Left cardiac atrium (tissue), 4 donors: ENCODE results near the gene MTERF4. TPM values are rescaled to one million over a fixed set of nuclear protein-coding genes. Genes with fewer than 3 reads are reported as not detected.
A peak's percentile ranks its signal among the peaks of the same experiment; 100 is the strongest.

Source experiments
- ATAC-seq, 2 donors: fragments of 200-7000 bp; cut with Tn5 transposase; one replicate each; pipeline ENCODE4 v1.9.1; 2020; ENCODE audit warnings: mild to moderate bottlenecking in 2 of 2, moderate library complexity in 2 of 2
- DNase-seq: peaks from one replicate; pipeline ENCODE4 v3.0.0-alpha.2; 2020
- intact Hi-C, 2 donors: fragments of 100-400 bp; cut with DNase I; formaldehyde crosslinking; loops; one replicate each; pipeline versions ENCODE4 v1.14.1 to v1.15.1; 2022 to 2023
- total RNA-seq, 2 donors: library from RNA; stranded (reverse); fragmentation: NEBNext Ultra II Directional; extraction: Animal tissue kit (Norgen Biotek cat#: 25700); gene quantifications; one replicate each; pipeline ENCODE4 v1.2.1, GENCODE V29; 2021
- donor health status: DM: no; HTN: yes; CAD: no.
- donor health status: DM: no; HTN: yes; CAD: no; lungs with severe emphysema.
- donor health status: DM: yes; HTN: yes; CAD: no.
- donor health status: Dilated cardiomyopathy.

MTERF4 gene
- total RNA-seq, 2 donors from 2014 or later: 19.1 to 21.7 TPM

- DNase-seq: no peak
- intact Hi-C loops: loop anchor here in 1 of 2 donors (10.0 kb wide), 1 partner anchor 220 kb away; no protein-coding TSS in a partner anchor
- ATAC-seq: no peak
Observed at GRCh38 chr2:241074901-241075540, 27.1 kb downstream of the MTERF4 start.

DNA sequence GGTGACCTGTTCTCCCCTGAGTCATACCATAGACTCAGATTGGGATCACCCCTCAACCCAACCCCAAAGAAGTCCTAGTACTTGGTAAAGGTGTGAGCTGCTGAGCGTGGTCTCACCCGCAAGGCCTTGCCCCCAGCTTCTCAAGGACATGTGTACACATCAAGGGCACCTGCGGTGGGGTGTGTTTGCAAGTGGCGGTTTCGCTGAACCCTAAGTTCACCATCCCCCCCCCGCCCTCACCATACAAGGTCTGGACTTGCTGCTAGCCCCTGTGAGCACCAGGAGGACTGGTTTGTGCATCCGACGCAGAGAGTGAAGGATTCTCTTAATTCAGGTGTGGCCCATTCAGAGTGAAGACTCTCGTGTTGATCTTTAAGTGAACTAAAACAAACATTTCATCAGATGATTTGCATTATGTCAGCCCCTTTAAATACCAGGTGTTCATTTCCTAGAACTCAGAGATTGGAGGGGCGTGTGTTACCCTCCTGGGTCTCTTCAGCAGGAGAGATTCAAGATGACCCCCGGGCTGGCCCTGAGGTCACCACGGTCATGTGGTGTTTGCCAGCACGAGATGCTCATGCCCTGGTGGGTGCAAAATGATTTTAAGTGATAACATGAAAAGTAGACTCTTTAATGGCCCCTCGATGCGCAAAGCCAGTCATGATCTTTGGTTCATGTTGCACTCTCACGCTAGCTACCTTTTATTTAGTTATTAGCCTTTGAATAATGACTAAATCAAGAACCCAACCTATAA, 27.8 kb downstream of the MTERF4 start:
- DNase-seq: no peak
- no peak for ATAC-seq
- intact Hi-C loops: loop anchor here in 1 of 2 donors (10.0 kb wide), 1 partner anchor 219 kb away; no protein-coding TSS in a partner anchor

DNA sequence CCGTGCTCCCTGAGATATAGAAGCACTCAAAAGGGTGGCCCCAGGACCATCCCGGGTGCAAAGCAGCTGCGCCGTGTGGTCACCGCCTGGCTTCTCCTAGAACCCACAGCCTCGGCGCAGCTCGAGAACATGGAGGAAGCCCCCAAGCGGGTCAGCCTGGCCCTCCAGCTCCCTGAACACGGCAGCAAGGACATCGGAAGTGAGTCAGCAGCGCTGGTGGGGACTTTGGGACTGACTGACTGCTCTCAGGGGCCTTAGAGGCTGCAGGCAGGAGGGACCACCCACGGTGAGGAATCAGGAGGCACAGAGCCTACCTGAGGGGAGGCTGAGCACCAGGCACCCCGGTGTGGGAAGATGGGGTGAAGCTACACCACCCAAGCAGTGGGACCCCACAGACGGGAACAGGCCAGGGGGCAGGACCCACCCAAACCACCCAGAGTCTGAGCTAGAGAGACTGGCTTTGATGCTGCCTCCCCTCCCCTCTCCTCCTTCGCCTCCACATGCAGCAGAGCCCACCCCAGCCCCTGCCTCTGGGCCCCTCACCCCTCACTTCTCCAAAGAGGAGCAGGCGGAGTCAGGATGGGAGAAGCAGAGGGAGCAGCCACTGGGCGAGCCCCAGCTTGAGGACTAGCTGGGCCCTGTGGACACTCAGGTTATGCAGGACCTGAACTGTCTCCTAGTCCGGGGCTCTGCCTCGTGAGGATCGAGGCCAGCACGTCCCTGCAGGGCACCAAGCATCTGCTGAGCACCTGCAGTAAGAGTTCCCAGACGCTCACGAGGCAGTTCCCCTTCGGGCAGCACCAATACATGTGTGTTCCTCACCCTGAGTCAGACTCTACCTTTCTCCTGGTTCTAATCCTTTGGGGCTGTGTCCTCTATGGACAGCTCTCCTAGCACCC, 28.7 kb downstream of the MTERF4 start:
- intact Hi-C loops: loop anchor here in 1 of 2 donors (10.0 kb wide), 1 partner anchor 219 kb away; no protein-coding TSS in a partner anchor
- DNase-seq (no peak), ATAC-seq (no peak)

- intact Hi-C loops: loop anchor here in 1 of 2 donors (10.0 kb wide), 1 partner anchor 218 kb away; no protein-coding TSS in a partner anchor
- no peak for DNase-seq
- ATAC-seq: no peak
Observed at GRCh38 chr2:241072553-241073165, 29.4 kb downstream of the MTERF4 start.

- intact Hi-C loops: loop anchor here in 1 of 2 donors (10.0 kb wide), 1 partner anchor 217 kb away; no protein-coding TSS in a partner anchor
- no peak for DNase-seq
- ATAC-seq: no peak
Observed at GRCh38 chr2:241072151-241072550, 29.9 kb downstream of the MTERF4 start.

GRCh38 chr2:241071677-241072111, 30.4 kb downstream of the MTERF4 start:
- intact Hi-C loops: loop anchor here in 1 of 2 donors (10.0 kb wide), 1 partner anchor 217 kb away; no protein-coding TSS in a partner anchor
- DNase-seq: no peak
- no peak for ATAC-seq

GRCh38 chr2:241070811-241071676, 31.0 kb downstream of the MTERF4 start:
- ATAC-seq: no peak
- peak; percentile 13 for DNase-seq
- intact Hi-C loops: loop anchor here in 1 of 2 donors (10.0 kb wide), 1 partner anchor 216 kb away; no protein-coding TSS in a partner anchor

GRCh38 chr2:241070361-241070760, 31.7 kb downstream of the MTERF4 start:
- intact Hi-C loops: loop anchor here in 1 of 2 donors (10.0 kb wide), 1 partner anchor 216 kb away; no protein-coding TSS in a partner anchor
- no peak for ATAC-seq
- peak; percentile 5 for DNase-seq

GRCh38 chr2:241069821-241070281, 32.2 kb downstream of the MTERF4 start:
- intact Hi-C loops: loop anchor here in 1 of 2 donors (10.0 kb wide), 1 partner anchor 215 kb away; no protein-coding TSS in a partner anchor
- DNase-seq (peak; percentile 14), ATAC-seq (no peak)

- no peak for ATAC-seq
- intact Hi-C loops: no loop called here
- DNase-seq: peak; percentile 15
Observed at GRCh38 chr2:241068942-241069810, 32.9 kb downstream of the MTERF4 start.

- no peak for DNase-seq
- intact Hi-C loops: no loop called here
Observed at GRCh38 chr2:241068136-241068941, 33.7 kb downstream of the MTERF4 start.

GRCh38 chr2:241067501-241068135, 34.5 kb downstream of the MTERF4 start:
- DNase-seq (no peak), ATAC-seq (no peak)
- intact Hi-C loops: no loop called here

More at GRCh38 chr2:241068136-241068941, 33.7 kb downstream of the MTERF4 start:
- no peak for ATAC-seq

GRCh38 chr2:241066893-241067341, 35.2 kb downstream of the MTERF4 start:
- DNase-seq: no peak

GRCh38 chr2:241066171-241066892, 35.8 kb downstream of the MTERF4 start:
- intact Hi-C loops: no loop called here
- no peak for ATAC-seq

More at GRCh38 chr2:241066893-241067341, 35.2 kb downstream of the MTERF4 start:
- intact Hi-C loops: no loop called here
- no peak for ATAC-seq

More at GRCh38 chr2:241066171-241066892, 35.8 kb downstream of the MTERF4 start:
- no peak for DNase-seq
